Esophagus (tissue), 2 donors: ENCODE measurements around the gene FOXP1. TPM values are rescaled to one million over a fixed set of nuclear protein-coding genes. Genes with fewer than 3 reads are reported as not detected.

Experiments used
- H3K27ac ChIP-seq, 2 donors: one replicate each; pipeline ENCODE4 v1.5.1; 2013; ENCODE audit warnings: low read depth in 2 of 2, mild to moderate bottlenecking in 2 of 2, inconsistent platforms in 1 of 2, low read length in 1 of 2, moderate library complexity in 1 of 2
- H3K27me3 ChIP-seq, 2 donors: one replicate each; pipeline ENCODE4 v1.6.1; 2013; ENCODE audit warnings: low read length in 2 of 2, control low read depth in 1 of 2, mild to moderate bottlenecking in 1 of 2; ENCODE audit not compliant: insufficient read depth in 2 of 2, control insufficient read depth in 1 of 2
- H3K36me3 ChIP-seq, 2 donors: one replicate each; pipeline ENCODE4 v1.6.1; 2013; ENCODE audit warnings: low read length in 1 of 2; ENCODE audit not compliant: control insufficient read depth in 2 of 2, insufficient read depth in 2 of 2
- H3K4me1 ChIP-seq, 2 donors: one replicate each; pipeline ENCODE4 v1.6.1; 2013; ENCODE audit warnings: low read length in 1 of 2; ENCODE audit not compliant: control insufficient read depth in 2 of 2, insufficient read depth in 2 of 2
- H3K4me3 ChIP-seq, 2 donors: one replicate each; pipeline ENCODE4 v1.5.1; 2013; ENCODE audit warnings: low read length in 2 of 2, mild to moderate bottlenecking in 2 of 2, low read depth in 1 of 2, moderate library complexity in 1 of 2
- H3K9me3 ChIP-seq, 2 donors: one replicate each; pipeline ENCODE4 v1.6.1; 2013; ENCODE audit warnings: mild to moderate bottlenecking in 2 of 2, low read depth in 1 of 2, low read length in 1 of 2, moderate library complexity in 1 of 2; ENCODE audit not compliant: control insufficient read depth in 2 of 2, insufficient read depth in 1 of 2
- WGBS, 2 donors: extraction: QIAGEN DNeasy Blood & Tissue Kit; methylation state at CpG; one replicate each; pipeline ENCODE4 v1.1.7; 2013; 5-methylcytosine and 5-hydroxymethylcytosine counted together
- polyA plus RNA-seq, 2 donors: library from polyadenylated mRNA; stranded (reverse); fragments of 200-250 nt; gene quantifications; one replicate each; pipeline ENCODE4 v1.2.3, GENCODE V29; 2013
- donor health status: healthy with polysubstance abuse.
- donor health status: Bipolar disorder and iron deficiency.

FOXP1 gene
- polyA plus RNA-seq, 2 donors: 10.7 to 20.4 TPM

GRCh38 chr3:71266875-71267274, 316.7 kb downstream of the FOXP1 start:
- WGBS, 2 donors: 65 to 81% methylated on average over 1 of the region's 1 CpG
- Histone ChIP-seq H3K27ac (no peak overlapping the region), H3K36me3 (no peaks in the 10 kb centered on the region)

GRCh38 chr3:71265365-71265915, 318.1 kb downstream of the FOXP1 start:
- 82 to 92% methylated on average over 9 of the region's 9 CpGs for WGBS, 2 donors
- H3K9me3 ChIP-seq: no peaks in the 10 kb centered on the region
- no peak overlapping the region for H3K4me3 ChIP-seq
- no peaks in the 10 kb centered on the region for H3K27me3 ChIP-seq
- H3K4me1 ChIP-seq: peaks cover 0 to 3% of the 10 kb centered on the region in 2 donors
- no peaks in the 10 kb centered on the region for H3K36me3 ChIP-seq
- H3K27ac ChIP-seq: no peak overlapping the region

More at GRCh38 chr3:71266875-71267274, 316.7 kb downstream of the FOXP1 start:
- H3K4me3 ChIP-seq: no peak overlapping the region
- no peaks in the 10 kb centered on the region for H3K27me3 ChIP-seq
- no peaks in the 10 kb centered on the region for H3K9me3 ChIP-seq
- peaks cover 0 to 3% of the 10 kb centered on the region in 2 donors for H3K4me1 ChIP-seq

- WGBS, 2 donors: 63 to 75% methylated on average over 2 of the region's 2 CpGs
- Histone ChIP-seq H3K4me1 (peaks cover 0 to 3% of the 10 kb centered on the region in 2 donors), H3K4me3 (no peak overlapping the region), H3K9me3 (no peaks in the 10 kb centered on the region), H3K36me3 (no peaks in the 10 kb centered on the region), H3K27me3 (no peaks in the 10 kb centered on the region), H3K27ac (no peak overlapping the region)
Measured at GRCh38 chr3:71264840-71265239, 318.7 kb downstream of the FOXP1 start.

- no peak overlapping the region for H3K27ac ChIP-seq
- H3K9me3 ChIP-seq: no peaks in the 10 kb centered on the region
- H3K27me3 ChIP-seq: no peaks in the 10 kb centered on the region
- H3K4me3 ChIP-seq: no peak overlapping the region
- 61 to 77% methylated on average over 8 of the region's 8 CpGs for WGBS, 2 donors
- no peaks in the 10 kb centered on the region for H3K36me3 ChIP-seq
- H3K4me1 ChIP-seq: peaks cover 0 to 3% of the 10 kb centered on the region in 2 donors
Measured at GRCh38 chr3:71262364-71263265, 320.9 kb downstream of the FOXP1 start.

- 91 to 97% methylated on average over 8 of the region's 8 CpGs for WGBS, 2 donors
- Histone ChIP-seq H3K27me3 (no peaks in the 10 kb centered on the region), H3K4me1 (peaks cover 0 to 3% of the 10 kb centered on the region in 2 donors), H3K27ac (no peak overlapping the region), H3K9me3 (no peaks in the 10 kb centered on the region), H3K4me3 (no peak overlapping the region), H3K36me3 (no peaks in the 10 kb centered on the region)
Measured at GRCh38 chr3:71260782-71261181, 322.7 kb downstream of the FOXP1 start.

GRCh38 chr3:71258526-71258925, 325.0 kb downstream of the FOXP1 start:
- Histone ChIP-seq H3K36me3 (no peaks in the 10 kb centered on the region), H3K4me1 (peaks cover 0 to 3% of the 10 kb centered on the region in 2 donors), H3K27me3 (no peaks in the 10 kb centered on the region), H3K27ac (peak overlapping the region in 1 of 2 donors; percentile 31), H3K9me3 (no peaks in the 10 kb centered on the region), H3K4me3 (no peak overlapping the region)
- 90 to 96% methylated on average over 3 of the region's 3 CpGs for WGBS, 2 donors

GRCh38 chr3:71258116-71258515, 325.4 kb downstream of the FOXP1 start:
- WGBS, 2 donors: 47 to 56% methylated on average over 1 of the region's 1 CpG
- Histone ChIP-seq H3K4me3 (no peak overlapping the region), H3K27me3 (no peaks in the 10 kb centered on the region), H3K36me3 (no peaks in the 10 kb centered on the region), H3K27ac (peak overlapping the region in 1 of 2 donors; percentile 31), H3K4me1 (peaks cover 0 to 3% of the 10 kb centered on the region in 2 donors), H3K9me3 (no peaks in the 10 kb centered on the region)

GRCh38 chr3:71255498-71255897, 328.0 kb downstream of the FOXP1 start:
- no peaks in the 10 kb centered on the region for H3K27me3 ChIP-seq
- 80 to 85% methylated on average over 3 of the region's 3 CpGs for WGBS, 2 donors
- H3K36me3 ChIP-seq: no peaks in the 10 kb centered on the region
- no peak overlapping the region for H3K27ac ChIP-seq
- peaks cover 0 to 2% of the 10 kb centered on the region in 2 donors for H3K4me1 ChIP-seq
- H3K4me3 ChIP-seq: no peak overlapping the region
- H3K9me3 ChIP-seq: no peaks in the 10 kb centered on the region

GRCh38 chr3:71254281-71255057, 329.1 kb downstream of the FOXP1 start:
- whole genome bisulfite sequencing, 2 donors: 46 to 61% methylated on average over 7 of the region's 7 CpGs
- H3K36me3 ChIP-seq: no peaks in the 10 kb centered on the region
- no peaks in the 10 kb centered on the region for H3K27me3 ChIP-seq
- H3K4me3 ChIP-seq: no peak overlapping the region
- no peaks in the 10 kb centered on the region for H3K9me3 ChIP-seq
- H3K4me1 ChIP-seq: peaks cover 0 to 3% of the 10 kb centered on the region in 2 donors
- no peak overlapping the region for H3K27ac ChIP-seq
